Endothelial cell of umbilical vein (primary cell): Measurements from ENCODE around the gene STK17B. TPM values are rescaled to one million over a fixed set of nuclear protein-coding genes. Genes with fewer than 3 reads are reported as not detected.
A peak's percentile ranks its signal among the peaks of the same experiment; 100 is the strongest.

Experiments
- BruUV-seq: library from RNA; stranded (reverse); fragments of 400-500 nt; replicated peaks from 2 replicates; lab custom pipeline; 2021; lab: Mats Ljungman, UMichigan
- CTCF ChIA-PET: fragments of 300-600, 350-600 bp; sonication (Branson Sonifier 250); formaldehyde crosslinking; loops from one replicate; lab custom pipeline; 2021; ENCODE audit warnings: antibody characterized with exemption, inconsistent platforms; lab: Charles Lee
- POLR2A ChIA-PET: fragments of 300-600, 350-600 bp; sonication (Branson Sonifier 250); formaldehyde crosslinking; loops from one replicate; lab custom pipeline; 2021; ENCODE audit warnings: antibody characterized with exemption, inconsistent platforms; lab: Charles Lee
- DNase-seq: peaks from one replicate; pipeline ENCODE4 v3.0.0-alpha.2; 2011; ENCODE audit warnings: low read depth, low spot score
- FAIRE-seq: peaks from 2 replicates; lab custom pipeline; 2011; peaks lifted over from hg19 to GRCh38; lab: Jason Lieb, UNC
- H2AFZ ChIP-seq: 2 replicates; pipeline ENCODE4 v1.6.0; 2012; ENCODE audit warnings: low read depth, low read length, control low read depth, inconsistent platforms
- H3K27ac ChIP-seq: 2 replicates; pipeline ENCODE4 v1.5.1; 2011; ENCODE audit warnings: low read depth, mild to moderate bottlenecking, control low read depth, low read length, moderate library complexity; ENCODE audit not compliant: insufficient read depth
- H3K27me3 ChIP-seq, 2 experiments: 2 replicates each; pipeline versions ENCODE4 v1.6.0 to v1.6.1; 2011; ENCODE audit warnings: low read length in 2 of 2, mixed read lengths in 1 of 2; ENCODE audit not compliant: control insufficient read depth in 2 of 2, insufficient read depth in 2 of 2
- H3K36me3 ChIP-seq, 2 experiments: 2 replicates in 1 of 2; 3 replicates in 1 of 2; pipeline ENCODE4 v1.5.1; 2011; ENCODE audit warnings: low read length in 2 of 2, mild to moderate bottlenecking in 1 of 2, moderate library complexity in 1 of 2; ENCODE audit not compliant: control insufficient read depth in 2 of 2, insufficient read depth in 2 of 2; ENCODE audit errors: extremely low read depth in 1 of 2
- H3K4me1 ChIP-seq: 3 replicates; pipeline ENCODE4 v1.5.1; 2011; ENCODE audit warnings: mild to moderate bottlenecking, low read length; ENCODE audit not compliant: control insufficient read depth, insufficient read depth; ENCODE audit errors: extremely low read depth
- H3K4me2 ChIP-seq: 2 replicates; pipeline ENCODE4 v1.6.1; 2011; ENCODE audit warnings: low read length, control low read depth, mixed read lengths; ENCODE audit not compliant: insufficient read depth
- H3K4me3 ChIP-seq, 3 experiments: fragments of 200-600 bp in 1 of 3; sonication (generic), shearing (Covaris generic) in 1 of 3; replicated peaks in 1 of 3; 2 replicates each; pipeline ENCODE4 v1.5.1; 2011 to 2016; ENCODE audit warnings: control low read depth in 3 of 3, low read length in 3 of 3, mild to moderate bottlenecking in 2 of 3, inconsistent platforms in 1 of 3, low read depth in 1 of 3, moderate library complexity in 1 of 3; ENCODE audit not compliant: insufficient read depth in 1 of 3
- H3K79me2 ChIP-seq: 2 replicates; pipeline ENCODE4 v1.6.0; 2012; ENCODE audit warnings: low read length, inconsistent platforms; ENCODE audit not compliant: control insufficient read depth, insufficient read depth
- H3K9ac ChIP-seq: replicated peaks from 2 replicates; pipeline ENCODE3; 2011; ENCODE audit warnings: low read length, control low read depth; ENCODE audit not compliant: insufficient read depth; ENCODE audit errors: extremely low read depth
- H3K9me1 ChIP-seq: replicated peaks from 3 replicates; pipeline ENCODE4 v1.6.0; 2011; ENCODE audit warnings: mild to moderate bottlenecking, low read length; ENCODE audit not compliant: control insufficient read depth, insufficient read depth; ENCODE audit errors: extremely low read depth
- H3K9me3 ChIP-seq: replicated peaks from 2 replicates; pipeline ENCODE4 v1.5.1; 2012; ENCODE audit warnings: low read length, inconsistent platforms; ENCODE audit not compliant: control insufficient read depth, insufficient read depth
- H4K20me1 ChIP-seq: replicated peaks from 2 replicates; pipeline ENCODE3; 2011; ENCODE audit warnings: mild to moderate bottlenecking, low read length; ENCODE audit not compliant: control insufficient read depth, insufficient read depth; ENCODE audit errors: extremely low read depth
- EZH2 ChIP-seq: IDR thresholded peaks from 2 replicates; pipeline ENCODE4 v1.6.1; 2012; ENCODE audit warnings: borderline replicate concordance, low read depth, mild to moderate bottlenecking, moderate library complexity, low read length, inconsistent platforms; ENCODE audit not compliant: severe bottlenecking
- FOS ChIP-seq: IDR thresholded peaks from 2 replicates; pipeline ENCODE4 v1.6.1; 2011; ENCODE audit warnings: mild to moderate bottlenecking, low read length, moderate library complexity, borderline replicate concordance; ENCODE audit not compliant: insufficient read depth
- GATA2 ChIP-seq: IDR thresholded peaks from 2 replicates; pipeline ENCODE4 v1.7.0; 2011; ENCODE audit warnings: low read depth, mild to moderate bottlenecking, moderate library complexity, mixed read lengths, low read length; ENCODE audit not compliant: insufficient read length, insufficient read depth
- JUN ChIP-seq: IDR thresholded peaks from 2 replicates; pipeline ENCODE4 v1.6.1; 2011; ENCODE audit warnings: borderline replicate concordance, low read depth; ENCODE audit not compliant: insufficient read length, insufficient read depth
- MAX ChIP-seq: IDR thresholded peaks from 2 replicates; pipeline ENCODE4 v1.6.1; 2011; ENCODE audit not compliant: insufficient read depth, insufficient read length
- MYC ChIP-seq: IDR thresholded peaks from one replicate; pipeline ENCODE4 v1.6.1; 2011; ENCODE audit warnings: mild to moderate bottlenecking, low read depth, low read length
- dilution Hi-C: fragments of 300-500 bp; cut with MboI; formaldehyde crosslinking; loops from one replicate; pipeline ENCODE4 v1.15.0; 2019; ENCODE audit warnings: low sequenced_read_pairs; ENCODE audit not compliant: extremely low pct_ligation_motif_present
- intact Hi-C: fragments of 100-400 bp; cut with micrococcal nuclease; formaldehyde crosslinking; loops from one replicate; pipeline ENCODE4 v1.10.0; 2022
- polyA plus RNA-seq, 4 experiments: library from polyadenylated mRNA; depleted of rRNA in 3 of 4; stranded (reverse) in 3 of 4; unstranded in 1 of 4; fragments of >200 nt; gene quantifications; 2 replicates each; pipeline versions ENCODE4 v1.2.1 to v1.2.3, GENCODE V29; 2011 to 2012; ENCODE audit warnings: missing spikeins in 1 of 4
- total RNA-seq: library from RNA; stranded (reverse); gene quantifications from 2 replicates; pipeline ENCODE4 v1.2.3, GENCODE V29; 2021

The STK17B gene
- total and polyA plus RNA-seq, 2 donors (not counting 3 experiments of a cell fraction or from before 2014, with no cell fraction given): 2.5 to 16.6 TPM

GRCh38 chr2:196171946-196172345 lies 568 bp upstream of the STK17B start:
- H2AFZ ChIP-seq: peak overlapping the region; percentile 96
- ChIA-PET POLR2A (no interaction called here), CTCF (interaction anchor here (1.2 to 2.3 kb wide), 3 partner anchors 93 to 126 kb away, joined by 3 to 9 read pairs (median 5); no protein-coding TSS in a partner anchor)
- no peaks in the 10 kb centered on the region for H4K20me1 ChIP-seq
- peaks cover 31% of the 10 kb centered on the region for H3K4me1 ChIP-seq
- no TSS peak for BruUV-seq
- TF ChIP-seq JUN: no peak
- TF ChIP-seq MAX: no peak
- no peak for TF ChIP-seq EZH2
- no peak for TF ChIP-seq GATA2
- no peak for TF ChIP-seq MYC
- TF ChIP-seq FOS: no peak
- H3K79me2 ChIP-seq: peaks cover 42% of the 10 kb centered on the region
- H3K27me3 ChIP-seq: peaks cover 4 to 17% of the 10 kb centered on the region in 2 experiments
- no peaks in the 10 kb centered on the region for H3K9me1 ChIP-seq
- peak overlapping the region; percentile 85 for H3K4me2 ChIP-seq
- peak overlapping the region; percentile 29 for H3K9ac ChIP-seq
- no peaks in the 10 kb centered on the region for H3K9me3 ChIP-seq
- H3K4me3 ChIP-seq: peak overlapping the region; percentile 50 to 94 (median 71)
- dilution Hi-C loops (no loop called here), intact Hi-C loops (loop anchor here (1.0 to 10.0 kb wide), 7 partner anchors 41 to 433 kb away; no protein-coding TSS in a partner anchor)
- H3K27ac ChIP-seq: no peak overlapping the region
- H3K36me3 ChIP-seq: no peaks in the 10 kb centered on the region
- DNase-seq (peak; percentile 34), FAIRE-seq (no peak)
